ENCODE results near the gene ABCF2. TPM values are rescaled to one million over a fixed set of nuclear protein-coding genes. Genes with fewer than 3 reads are reported as not detected.

Gene ABCF2
- 45.8 and 49.4 TPM in 2 replicates for total RNA-seq (2021)
- Bru-seq, nascent RNA, result percentile 76 among the genes with signal in this experiment
- BruChase-seq, experiment 1, labeled RNA remaining after a 2-hour chase, result percentile 89 among the genes with signal in this experiment
- BruChase-seq, experiment 2, labeled RNA remaining after a 6-hour chase, result percentile 98 among the genes with signal in this experiment
- long read RNA-seq, transcript ABCF2-201 (15 exons, 3,546 nt), result major isoform, 99 of 103 reads
- long read RNA-seq, partial matches to known transcripts, result 1 of 103 reads
- long read RNA-seq, other reads (novel, unspliced or antisense), result 3 of 103 reads

- peak; percentile 98 to 99 for DNase-seq
- H3K79me2 ChIP-seq (ENCODE audit: low read depth), result peaks cover 23% of the 10 kb centered on the region
- BruUV-seq (replicated peaks), result no TSS peak
- no peaks in the 10 kb centered on the region for H3K9me3 ChIP-seq (ENCODE audit: insufficient read depth, low read depth)
- peak within 1 kb of the TSS; percentile 70 for H3K4me3 ChIP-seq
- peak within 1 kb of the TSS; percentile 66 for H3K27ac ChIP-seq
- H4K20me1 ChIP-seq (ENCODE audit: insufficient read depth), result no peaks in the 10 kb centered on the region; the same call in 1 of the 2 replicates
- no peaks in the 10 kb centered on the region for H3K27me3 ChIP-seq (ENCODE audit: insufficient read depth, low read depth)
- ChIA-PET POLR2A (ENCODE audit: unreplicated experiment) (interaction anchor here (0.6 to 1.4 kb wide), 7 partner anchors 14 to 1372 kb away, joined by 3 to 7 read pairs (median 6); no protein-coding TSS in a partner anchor), CTCF (interaction anchor here (0.6 to 2.5 kb wide), 6 partner anchors 17 to 144 kb away, joined by 3 to 23 read pairs (median 3); no protein-coding TSS in a partner anchor)
- H2AFZ ChIP-seq, result peak within 1 kb of the TSS; percentile 87
- no peaks in the 10 kb centered on the region for H3K9me2 ChIP-seq (ENCODE audit: insufficient read depth)
- peak within 1 kb of the TSS; percentile 94 for H3K4me2 ChIP-seq
- peaks cover 30% of the 10 kb centered on the region for H3K4me1 ChIP-seq (replicated peaks; ENCODE audit: insufficient read depth)
- peaks cover 17% of the 10 kb centered on the region; the same call in 1 of the 2 replicates for H3F3A ChIP-seq (ENCODE audit: insufficient read depth, low read depth)
- peaks cover 35% of the 10 kb centered on the region for H3K36me3 ChIP-seq (ENCODE audit: low read depth)
- no peak for TF ChIP-seq EZH2 (IDR thresholded peaks at IDR 0.05; ENCODE audit: low read depth)
- no peak for TF ChIP-seq CTCF (conservative IDR thresholded peaks at IDR 0.05)
- intact Hi-C loops (cut with micrococcal nuclease; ENCODE audit: unreplicated experiment), result loop anchor here (1.0 to 5.0 kb wide), 2 partner anchors 115 to 169 kb away; no protein-coding TSS in a partner anchor
These were observed at the start of gene ABCF2 for GRCh38 chr7:151226875-151227782. Gene ABCF2 (minus strand): TSS chr7:151227205. CDS start chr7:151226458, 747 bp downstream.

GRCh38 chr7:151275813-151276577 is 49.0 kb upstream of the ABCF2 start:
- CTCF ChIA-PET, result no interaction called here
- no peaks in the 10 kb centered on the region for H3K36me3 ChIP-seq (ENCODE audit: low read depth)
- H3K4me1 ChIP-seq (replicated peaks; ENCODE audit: insufficient read depth), result 0 out of 2 replicates have a peak, but pooled peaks cover 4% of the 10 kb centered on the region
- H3K9me2 ChIP-seq (ENCODE audit: insufficient read depth), result no peaks in the 10 kb centered on the region
- no TSS peak for BruUV-seq (replicated peaks)
- intact Hi-C loops (cut with micrococcal nuclease; ENCODE audit: unreplicated experiment), result no loop called here
- no peak overlapping the region for H2AFZ ChIP-seq
- POLR2A ChIA-PET (ENCODE audit: unreplicated experiment), result interaction anchor here (0.6 kb wide), 1 partner anchor 376 kb away, joined by 3 read pairs; no protein-coding TSS in a partner anchor
- H3K27ac ChIP-seq, result no peak overlapping the region
- TF ChIP-seq EZH2 (IDR thresholded peaks at IDR 0.05; ENCODE audit: low read depth) (no peak), CTCF (conservative IDR thresholded peaks at IDR 0.05) (no peak)
- H4K20me1 ChIP-seq (ENCODE audit: insufficient read depth), result no peaks in the 10 kb centered on the region
- no peaks in the 10 kb centered on the region for H3F3A ChIP-seq (ENCODE audit: insufficient read depth, low read depth)
- no peak overlapping the region for H3K4me3 ChIP-seq
- no peak for DNase-seq
- no peaks in the 10 kb centered on the region for H3K79me2 ChIP-seq (ENCODE audit: low read depth)
- peak overlapping the region; percentile 14 for H3K4me2 ChIP-seq
- H3K9me3 ChIP-seq (ENCODE audit: insufficient read depth, low read depth), result no peaks in the 10 kb centered on the region
- peaks cover 61% of the 10 kb centered on the region for H3K27me3 ChIP-seq (ENCODE audit: insufficient read depth, low read depth)
